K562 (cell line): ENCODE measurements around the gene SHB. TPM values are rescaled to one million over a fixed set of nuclear protein-coding genes. Genes with fewer than 3 reads are reported as not detected.

Experiments used
- ATAC-seq: fragments of 200-7000 bp; cut with Tn5 transposase; 3 replicates; pipeline ENCODE4 v1.9.1; 2020; ENCODE audit warnings: moderate library complexity
- BruUV-seq: library from RNA; stranded (reverse); fragments of 400-500 nt; replicated peaks from 2 replicates; lab custom pipeline; 2021; lab: Mats Ljungman, UMichigan
- CTCF ChIA-PET: fragments of 300-600 bp; formaldehyde crosslinking; extraction: SDS; loops from one replicate; lab custom pipeline; 2021; ENCODE audit warnings: low intra/inter-chr PET ratio; lab: Yijun Ruan, JAX
- POLR2A ChIA-PET: fragments of 300-600, 350-650 bp; sonication (Branson Sonifier 250); formaldehyde crosslinking; extraction: SDS; loops from one replicate; lab custom pipeline; 2021; ENCODE audit warnings: antibody characterized with exemption, inconsistent platforms; lab: Yijun Ruan, JAX
- DNase-seq, 4 experiments: peaks; one replicate each; pipeline versions ENCODE4 v3.0.0 to v3.0.0-alpha.2; 2011 to 2018; ENCODE audit warnings: low spot score in 3 of 4, mixed read lengths in 3 of 4; ENCODE audit errors: extremely low read depth in 1 of 4
- FAIRE-seq: peaks from 2 replicates; lab custom pipeline; 2011; peaks lifted over from hg19 to GRCh38; lab: Jason Lieb, UNC
- H2AFZ ChIP-seq: 2 replicates; pipeline ENCODE4 v1.6.0; 2011; ENCODE audit warnings: low read depth, low read length, control low read depth, inconsistent platforms
- H3K27ac ChIP-seq: fragments of 200-600 bp; 3 replicates; pipeline ENCODE4 v1.8.0; 2011; ENCODE audit warnings: low read depth, mild to moderate bottlenecking, control low read depth, inconsistent platforms, low read length, moderate library complexity, mixed read lengths; ENCODE audit errors: extremely low read depth
- H3K27me3 ChIP-seq, 2 experiments: fragments of 300-600 bp in 1 of 2; 2 replicates in 1 of 2; 3 replicates in 1 of 2; pipeline versions ENCODE4 v1.6.0 to v1.8.0; 2011; ENCODE audit warnings: inconsistent platforms in 2 of 2, low read length in 2 of 2, mild to moderate bottlenecking in 1 of 2, mixed read lengths in 1 of 2, moderate library complexity in 1 of 2; ENCODE audit not compliant: control insufficient read depth in 2 of 2, insufficient read depth in 2 of 2
- H3K36me3 ChIP-seq: fragments of 300-600 bp; 3 replicates; pipeline ENCODE4 v1.8.0; 2011; ENCODE audit warnings: mild to moderate bottlenecking, low read length, inconsistent platforms; ENCODE audit not compliant: control insufficient read depth, insufficient read depth
- H3K4me1 ChIP-seq, 2 experiments: fragments of 200-600 bp in 1 of 2; replicated peaks in 1 of 2; 2 replicates in 1 of 2; 3 replicates in 1 of 2; pipeline versions ENCODE4 v1.5.1 to v1.8.0; 2011; ENCODE audit warnings: inconsistent platforms in 2 of 2, low read length in 2 of 2, mild to moderate bottlenecking in 1 of 2, mixed read lengths in 1 of 2, moderate library complexity in 1 of 2; ENCODE audit not compliant: control insufficient read depth in 2 of 2, insufficient read depth in 2 of 2
- H3K4me2 ChIP-seq: 2 replicates; pipeline ENCODE4 v1.6.1; 2011; ENCODE audit warnings: low read length, control low read depth, inconsistent platforms, mixed read lengths; ENCODE audit not compliant: insufficient read depth
- H3K4me3 ChIP-seq: fragments of 200-600 bp; sonication (generic), shearing (Covaris generic); 2 replicates; pipeline ENCODE4 v1.5.1; 2016; ENCODE audit warnings: control low read depth, inconsistent platforms
- H3K79me2 ChIP-seq: fragments of 200-600 bp; 3 replicates; pipeline ENCODE4 v1.8.0; 2011; ENCODE audit warnings: low read length, inconsistent platforms; ENCODE audit not compliant: control insufficient read depth, insufficient read depth
- H3K9ac ChIP-seq, 2 experiments: 2 replicates each; pipeline versions ENCODE4 v1.6.0 to v1.6.1; 2011; ENCODE audit warnings: low read depth in 2 of 2, low read length in 2 of 2, control low read depth in 1 of 2, inconsistent platforms in 1 of 2, mild to moderate bottlenecking in 1 of 2, mixed read lengths in 1 of 2; ENCODE audit not compliant: insufficient read depth in 1 of 2
- H3K9me1 ChIP-seq: one replicate; pipeline ENCODE4 v1.6.0; 2011; ENCODE audit warnings: inconsistent platforms, mild to moderate bottlenecking, low read length, moderate library complexity; ENCODE audit not compliant: control insufficient read depth, insufficient read depth
- H3K9me3 ChIP-seq: replicated peaks from 2 replicates; pipeline ENCODE4 v1.5.1; 2011; ENCODE audit warnings: low read depth, low read length, inconsistent platforms; ENCODE audit not compliant: control insufficient read depth, insufficient read depth
- H4K20me1 ChIP-seq: replicated peaks from 2 replicates; pipeline ENCODE4 v1.6.1; 2011; ENCODE audit warnings: low read length, inconsistent platforms, mixed read lengths; ENCODE audit not compliant: control insufficient read depth, insufficient read depth
- ESRRA ChIP-seq: fragments of 450-650 bp; IDR thresholded peaks from 2 replicates; pipeline ENCODE4 v1.6.1; 2014; ENCODE audit warnings: low read depth, mild to moderate bottlenecking, moderate library complexity, borderline replicate concordance
- HIVEP1 ChIP-seq: fragments of 250-450 bp; sonication (Bioruptor Pico); IDR thresholded peaks from 2 replicates; pipeline ENCODE4 v1.4.0; 2020; ENCODE audit warnings: mild to moderate bottlenecking
- IRF2 ChIP-seq: sonication (generic); formaldehyde crosslinking; IDR thresholded peaks from 2 replicates; pipeline ENCODE4 v1.8.1; 2022; ENCODE audit warnings: mild to moderate bottlenecking, missing genetic modification reagents
- KDM5B ChIP-seq: fragments of 200-600 bp; sonication (generic); IDR thresholded peaks from 2 replicates; pipeline ENCODE4 v1.6.1; 2012; ENCODE audit warnings: low read depth, mild to moderate bottlenecking, moderate library complexity, low read length, control low read depth, inconsistent platforms; ENCODE audit not compliant: insufficient replicate concordance
- MTA2 ChIP-seq: fragments of 450-650 bp; IDR thresholded peaks from 2 replicates; pipeline ENCODE4 v1.6.1; 2016; ENCODE audit warnings: low read depth
- NKRF ChIP-seq: fragments of 450-650 bp; IDR thresholded peaks from 2 replicates; pipeline ENCODE4 v1.6.1; 2016; ENCODE audit warnings: borderline replicate concordance
- RBM34 ChIP-seq: fragments of 200-400 bp; formaldehyde crosslinking; IDR thresholded peaks from 2 replicates; pipeline ENCODE4 v1.6.1; 2018; ENCODE audit warnings: low read length, borderline replicate concordance; ENCODE audit not compliant: insufficient read depth
- SRSF1 ChIP-seq: fragments of 200-400 bp; formaldehyde crosslinking; IDR thresholded peaks from 2 replicates; pipeline ENCODE4 v1.6.1; 2017; ENCODE audit warnings: mild to moderate bottlenecking, low read depth, low read length, moderate library complexity
- STAG1 ChIP-seq: sonication (generic); formaldehyde crosslinking; IDR thresholded peaks from 2 replicates; pipeline ENCODE4 v1.5.0; 2020; ENCODE audit warnings: missing genetic modification reagents, borderline replicate concordance
- ZC3H8 ChIP-seq: fragments of 450-650 bp; IDR thresholded peaks from 2 replicates; pipeline ENCODE4 v1.6.1; 2017
- ZFP30 ChIP-seq: fragments of 250-450 bp; sonication (Bioruptor Pico); IDR thresholded peaks from 2 replicates; pipeline ENCODE4 v1.8.0; 2022; ENCODE audit warnings: moderate library complexity, mild to moderate bottlenecking, inconsistent platforms, borderline replicate concordance
- ZNF274 ChIP-seq: IDR thresholded peaks from 2 replicates; pipeline ENCODE4 v1.6.1; 2011; ENCODE audit warnings: low read depth, mild to moderate bottlenecking, low read length, moderate library complexity, borderline replicate concordance
- ZNF668 ChIP-seq: fragments of 250-450 bp; sonication (Bioruptor Pico); IDR thresholded peaks from 2 replicates; pipeline ENCODE4 v1.8.0; 2022; ENCODE audit warnings: mild to moderate bottlenecking, inconsistent platforms
- ZNF764 ChIP-seq: fragments of 250-450 bp; sonication (Bioruptor Pico); IDR thresholded peaks from 2 replicates; pipeline ENCODE4 v1.4.0; 2020; ENCODE audit warnings: low read depth, mild to moderate bottlenecking, moderate library complexity
- WGBS: fragments of 100-300 bp; shearing (Covaris generic); methylation state at CpG from one replicate; pipeline ENCODE4 v1.1.6; 2016; ENCODE audit warnings: low coverage, mixed read lengths; ENCODE audit not compliant: insufficient coverage; ENCODE audit errors: missing lambda C conversion rate; 5-methylcytosine and 5-hydroxymethylcytosine counted together
- in situ Hi-C: fragments of 300-500 bp; cut with MboI; formaldehyde crosslinking; loops from 4 replicates; pipeline ENCODE4 v1.15.0; 2018; ENCODE audit warnings: inconsistent platforms, mixed read lengths
- intact Hi-C: fragments of 100-400 bp; cut with micrococcal nuclease; formaldehyde crosslinking; loops from 2 replicates; pipeline ENCODE4 v1.14.2; 2022
- polyA plus RNA-seq, 8 experiments: library from polyadenylated mRNA; depleted of rRNA in 4 of 8; stranded (reverse) in 5 of 8; unstranded in 3 of 8; fragments of >200 nt; fragmentation: Nextera tagmentation in 2 of 8; fragmentation: Illumina TruSeq in 1 of 8; extraction: Ambion mirVana in 2 of 8; extraction: Trizol in 1 of 8; gene quantifications; 2 replicates each; pipeline versions ENCODE4 v1.2.1 to v1.2.3, GENCODE V29; 2011 to 2014; ENCODE audit warnings: inconsistent platforms in 1 of 8, missing spikeins in 1 of 8
- total RNA-seq, 7 experiments: library from RNA; depleted of rRNA in 6 of 7; stranded (reverse); fragments of >200 nt in 6 of 7; fragmentation: Illumina TruSeq in 2 of 7; extraction: Trizol in 2 of 7; gene quantifications; 2 replicates each; pipeline versions ENCODE4 v1.2.1 to v1.2.3, GENCODE V29; 2011 to 2021; ENCODE audit warnings: low replicate concordance in 1 of 7
- TF ChIP-seq, protein P1 (sequence below): fragments of 450-650 bp; formaldehyde crosslinking; conservative IDR thresholded peaks from 2 replicates; pipeline ENCODE4 v1.4.0; 2022; ENCODE audit warnings: mild to moderate bottlenecking, missing genetic modification characterization
- TF ChIP-seq, protein P2 (sequence below): sonication (generic); formaldehyde crosslinking; IDR thresholded peaks from 2 replicates; pipeline ENCODE4 v1.9.0; 2022; ENCODE audit warnings: mild to moderate bottlenecking, missing genetic modification reagents
- TF ChIP-seq, protein P3 (sequence below): fragments of 450-650 bp; IDR thresholded peaks from one replicate; pipeline ENCODE4 v1.6.1; 2018; ENCODE audit warnings: mild to moderate bottlenecking, moderate library complexity; ENCODE audit not compliant: partially characterized antibody

Gene SHB
- total and polyA plus RNA-seq, 9 of the 15 experiments (the other 6 are each of a cell fraction or from before 2014, with no cell fraction given), result 0.78 to 16.0 (median 5.3) TPM

- in situ Hi-C loops (loop anchor here (5.0 kb wide), 1 partner anchor 162 kb away; no protein-coding TSS in a partner anchor), intact Hi-C loops (no loop called here)
- CTCF ChIA-PET, result no interaction called here
- Histone ChIP-seq H3K27ac (no peak overlapping the region), H3K4me2 (no peak overlapping the region), H2AFZ (no peak overlapping the region), H3K9me1 (no peaks in the 10 kb centered on the region), H3K4me3 (no peak overlapping the region), H3K4me1 (peaks cover 10 to 19% of the 10 kb centered on the region in 2 experiments), H3K9ac (no peak overlapping the region), H3K79me2 (no peaks in the 10 kb centered on the region), H4K20me1 (no peaks in the 10 kb centered on the region), H3K27me3 (no peaks in the 10 kb centered on the region; a peak in 1 of 5 replicates), H3K36me3 (no peaks in the 10 kb centered on the region), H3K9me3 (peaks cover 5% of the 10 kb centered on the region; the same call in 1 of the 2 replicates)
- no peak for DNase-seq
- BruUV-seq, result no TSS peak
- no peak for ATAC-seq
- POLR2A ChIA-PET, result no interaction called here
- WGBS, result 4% methylated on average over 3 of the region's 3 CpGs
- FAIRE-seq, result no peak
- TF ChIP-seq ZNF668 (CRISPR knock-in tag) (no peak), MTA2 (no peak), ZNF274 (no peak), ZC3H8 (no peak), HIVEP1 (CRISPR knock-in tag) (no peak), ZNF764 (CRISPR knock-in tag) (no peak), SRSF1 (no peak), KDM5B (no peak), RBM34 (no peak), NKRF (no peak), IRF2 (no peak), ESRRA (no peak), STAG1 (no peak), ZFP30 (CRISPR knock-in tag) (no peak)
- TF ChIP-seq, protein P1, sequence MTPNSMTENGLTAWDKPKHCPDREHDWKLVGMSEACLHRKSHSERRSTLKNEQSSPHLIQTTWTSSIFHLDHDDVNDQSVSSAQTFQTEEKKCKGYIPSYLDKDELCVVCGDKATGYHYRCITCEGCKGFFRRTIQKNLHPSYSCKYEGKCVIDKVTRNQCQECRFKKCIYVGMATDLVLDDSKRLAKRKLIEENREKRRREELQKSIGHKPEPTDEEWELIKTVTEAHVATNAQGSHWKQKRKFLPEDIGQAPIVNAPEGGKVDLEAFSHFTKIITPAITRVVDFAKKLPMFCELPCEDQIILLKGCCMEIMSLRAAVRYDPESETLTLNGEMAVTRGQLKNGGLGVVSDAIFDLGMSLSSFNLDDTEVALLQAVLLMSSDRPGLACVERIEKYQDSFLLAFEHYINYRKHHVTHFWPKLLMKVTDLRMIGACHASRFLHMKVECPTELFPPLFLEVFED (CRISPR knock-in tag), result no peak
- TF ChIP-seq, protein P2, sequence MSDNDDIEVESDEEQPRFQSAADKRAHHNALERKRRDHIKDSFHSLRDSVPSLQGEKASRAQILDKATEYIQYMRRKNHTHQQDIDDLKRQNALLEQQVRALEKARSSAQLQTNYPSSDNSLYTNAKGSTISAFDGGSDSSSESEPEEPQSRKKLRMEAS (CRISPR knock-in tag), result no peak
- TF ChIP-seq, protein P3, sequence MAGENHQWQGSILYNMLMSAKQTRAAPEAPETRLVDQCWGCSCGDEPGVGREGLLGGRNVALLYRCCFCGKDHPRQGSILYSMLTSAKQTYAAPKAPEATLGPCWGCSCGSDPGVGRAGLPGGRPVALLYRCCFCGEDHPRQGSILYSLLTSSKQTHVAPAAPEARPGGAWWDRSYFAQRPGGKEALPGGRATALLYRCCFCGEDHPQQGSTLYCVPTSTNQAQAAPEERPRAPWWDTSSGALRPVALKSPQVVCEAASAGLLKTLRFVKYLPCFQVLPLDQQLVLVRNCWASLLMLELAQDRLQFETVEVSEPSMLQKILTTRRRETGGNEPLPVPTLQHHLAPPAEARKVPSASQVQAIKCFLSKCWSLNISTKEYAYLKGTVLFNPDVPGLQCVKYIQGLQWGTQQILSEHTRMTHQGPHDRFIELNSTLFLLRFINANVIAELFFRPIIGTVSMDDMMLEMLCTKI, result no peak
Observed at GRCh38 chr9:38073882-38074281, 4.9 kb upstream of the SHB start.
